DOHH2 (cell line): Measurements from ENCODE around the gene TBATA.

Source experiments
- EZH2phosphoT487 ChIP-seq: fragments of 200-600 bp; sonication (generic); IDR thresholded peaks from 2 replicates; pipeline ENCODE4 v1.6.1; 2017; ENCODE audit warnings: borderline replicate concordance, mild to moderate bottlenecking, antibody characterized with exemption, low read length, moderate library complexity, mixed read lengths
- TF ChIP-seq, protein P1 (sequence below): fragments of 200-600 bp; sonication (generic); IDR thresholded peaks from one replicate; pipeline ENCODE4 v1.5.1; 2014; ENCODE audit warnings: antibody characterized with exemption, mild to moderate bottlenecking, low read depth, low read length; ENCODE audit not compliant: poor library complexity, severe bottlenecking

- TF ChIP-seq, protein P1, sequence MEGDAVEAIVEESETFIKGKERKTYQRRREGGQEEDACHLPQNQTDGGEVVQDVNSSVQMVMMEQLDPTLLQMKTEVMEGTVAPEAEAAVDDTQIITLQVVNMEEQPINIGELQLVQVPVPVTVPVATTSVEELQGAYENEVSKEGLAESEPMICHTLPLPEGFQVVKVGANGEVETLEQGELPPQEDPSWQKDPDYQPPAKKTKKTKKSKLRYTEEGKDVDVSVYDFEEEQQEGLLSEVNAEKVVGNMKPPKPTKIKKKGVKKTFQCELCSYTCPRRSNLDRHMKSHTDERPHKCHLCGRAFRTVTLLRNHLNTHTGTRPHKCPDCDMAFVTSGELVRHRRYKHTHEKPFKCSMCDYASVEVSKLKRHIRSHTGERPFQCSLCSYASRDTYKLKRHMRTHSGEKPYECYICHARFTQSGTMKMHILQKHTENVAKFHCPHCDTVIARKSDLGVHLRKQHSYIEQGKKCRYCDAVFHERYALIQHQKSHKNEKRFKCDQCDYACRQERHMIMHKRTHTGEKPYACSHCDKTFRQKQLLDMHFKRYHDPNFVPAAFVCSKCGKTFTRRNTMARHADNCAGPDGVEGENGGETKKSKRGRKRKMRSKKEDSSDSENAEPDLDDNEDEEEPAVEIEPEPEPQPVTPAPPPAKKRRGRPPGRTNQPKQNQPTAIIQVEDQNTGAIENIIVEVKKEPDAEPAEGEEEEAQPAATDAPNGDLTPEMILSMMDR = no peak
- no peak for TF ChIP-seq EZH2phosphoT487
Observed at GRCh38 chr10:70773965-70774809, 11.0 kb downstream of the TBATA start.
